Stimulated activated CD4-positive, alpha-beta T cell treated with anti-CD3 and anti-CD28 coated beads, Interleukin-12 subunit alpha, Interleukin-12 subunit beta, amount 100 ng/mL, for 24 hours (primary cell): Measurements from ENCODE around the gene GDF7.

ENCODE experiments used
- DNase-seq, 2 experiments: peaks; one replicate each; pipeline ENCODE4 v3.0.0-alpha.2; 2020; ENCODE audit warnings: low read depth in 2 of 2

Gene GDF7

GRCh38 chr2:20674309-20674965 lies 7.5 kb downstream of the GDF7 start:
- no peak for DNase-seq

- no peak for DNase-seq
These were observed 8.2 kb downstream of the GDF7 start for GRCh38 chr2:20674974-20675679.

- DNase-seq, result no peak
These were observed 8.9 kb downstream of the GDF7 start for GRCh38 chr2:20675701-20676352.

- no peak for DNase-seq
These were observed 9.6 kb downstream of the GDF7 start for GRCh38 chr2:20676353-20677215.

GRCh38 chr2:20677301-20678085 lies 10.5 kb downstream of the GDF7 start:
- DNase-seq, result no peak

- DNase-seq, result no peak
These were observed 11.1 kb downstream of the GDF7 start for GRCh38 chr2:20678086-20678395.

- DNase-seq, result no peak
These were observed 11.8 kb downstream of the GDF7 start for GRCh38 chr2:20678780-20679179.

GRCh38 chr2:20680744-20681375 lies 13.9 kb downstream of the GDF7 start:
- DNase-seq, result no peak

- DNase-seq, result no peak
These were observed 15.4 kb downstream of the GDF7 start for GRCh38 chr2:20682167-20682920.

- DNase-seq, result no peak
These were observed 17.7 kb downstream of the GDF7 start for GRCh38 chr2:20684581-20685063.

- DNase-seq, result no peak
These were observed 20.4 kb downstream of the GDF7 start for GRCh38 chr2:20687260-20687832.

GRCh38 chr2:20689428-20690264 lies 22.7 kb downstream of the GDF7 start:
- no peak for DNase-seq

GRCh38 chr2:20691076-20691734 lies 24.3 kb downstream of the GDF7 start:
- DNase-seq, result no peak

- DNase-seq, result no peak
These were observed 25.1 kb downstream of the GDF7 start for GRCh38 chr2:20692081-20692480.

GRCh38 chr2:20693317-20693716 lies 26.4 kb downstream of the GDF7 start:
- no peak for DNase-seq

GRCh38 chr2:20696366-20696765 lies 29.4 kb downstream of the GDF7 start:
- DNase-seq, result no peak

- DNase-seq, result no peak
These were observed 30.5 kb downstream of the GDF7 start for GRCh38 chr2:20697322-20697934.
